ENCODE measurements around the gene SORBS1. TPM values are rescaled to one million over a fixed set of nuclear protein-coding genes. Genes with fewer than 3 reads are reported as not detected.
A peak's percentile ranks its signal among the peaks of the same experiment; 100 is the strongest.

SORBS1 gene
- total RNA-seq, 1 donor from 2014 or later: 416 TPM

DNA sequence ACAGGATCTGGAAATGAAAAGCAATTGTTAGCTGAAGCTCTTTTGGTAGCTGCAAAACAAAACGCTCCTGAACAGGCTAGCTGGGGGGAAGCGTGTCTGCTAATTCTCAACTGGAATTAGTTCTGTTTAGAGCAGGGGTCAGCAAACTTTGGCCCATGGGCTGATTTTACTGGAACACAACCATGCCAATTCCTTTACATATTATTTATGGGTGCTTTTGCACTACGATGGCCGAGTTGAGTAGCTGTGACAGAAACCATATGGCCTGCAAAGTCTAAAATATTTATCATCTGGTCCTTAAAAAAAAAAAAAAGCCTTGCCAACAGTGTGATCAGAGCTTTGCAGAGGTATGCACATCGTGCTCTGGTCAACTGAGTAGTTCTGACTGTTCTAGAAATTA, 162.0 kb downstream of the SORBS1 start:
- no peak for DNase-seq (ENCODE audit: low spot score in 2 of 2)
- TF ChIP-seq, protein P1, sequence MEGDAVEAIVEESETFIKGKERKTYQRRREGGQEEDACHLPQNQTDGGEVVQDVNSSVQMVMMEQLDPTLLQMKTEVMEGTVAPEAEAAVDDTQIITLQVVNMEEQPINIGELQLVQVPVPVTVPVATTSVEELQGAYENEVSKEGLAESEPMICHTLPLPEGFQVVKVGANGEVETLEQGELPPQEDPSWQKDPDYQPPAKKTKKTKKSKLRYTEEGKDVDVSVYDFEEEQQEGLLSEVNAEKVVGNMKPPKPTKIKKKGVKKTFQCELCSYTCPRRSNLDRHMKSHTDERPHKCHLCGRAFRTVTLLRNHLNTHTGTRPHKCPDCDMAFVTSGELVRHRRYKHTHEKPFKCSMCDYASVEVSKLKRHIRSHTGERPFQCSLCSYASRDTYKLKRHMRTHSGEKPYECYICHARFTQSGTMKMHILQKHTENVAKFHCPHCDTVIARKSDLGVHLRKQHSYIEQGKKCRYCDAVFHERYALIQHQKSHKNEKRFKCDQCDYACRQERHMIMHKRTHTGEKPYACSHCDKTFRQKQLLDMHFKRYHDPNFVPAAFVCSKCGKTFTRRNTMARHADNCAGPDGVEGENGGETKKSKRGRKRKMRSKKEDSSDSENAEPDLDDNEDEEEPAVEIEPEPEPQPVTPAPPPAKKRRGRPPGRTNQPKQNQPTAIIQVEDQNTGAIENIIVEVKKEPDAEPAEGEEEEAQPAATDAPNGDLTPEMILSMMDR (IDR thresholded peaks at IDR 0.05): no peak
- H3K9me3 ChIP-seq: no peaks in the 10 kb centered on the region
- H3K4me1 ChIP-seq: peaks cover 0 to 34% of the 10 kb centered on the region in 2 donors
- H3K27ac ChIP-seq: peak overlapping the region; percentile 66 to 89
- no peak overlapping the region for H3K4me3 ChIP-seq
- peaks cover 88 to 94% of the 10 kb centered on the region in 2 donors for H3K36me3 ChIP-seq
- intact Hi-C loops (cut with DNase I): no loop called here
- no peaks in the 10 kb centered on the region for H3K27me3 ChIP-seq

DNA sequence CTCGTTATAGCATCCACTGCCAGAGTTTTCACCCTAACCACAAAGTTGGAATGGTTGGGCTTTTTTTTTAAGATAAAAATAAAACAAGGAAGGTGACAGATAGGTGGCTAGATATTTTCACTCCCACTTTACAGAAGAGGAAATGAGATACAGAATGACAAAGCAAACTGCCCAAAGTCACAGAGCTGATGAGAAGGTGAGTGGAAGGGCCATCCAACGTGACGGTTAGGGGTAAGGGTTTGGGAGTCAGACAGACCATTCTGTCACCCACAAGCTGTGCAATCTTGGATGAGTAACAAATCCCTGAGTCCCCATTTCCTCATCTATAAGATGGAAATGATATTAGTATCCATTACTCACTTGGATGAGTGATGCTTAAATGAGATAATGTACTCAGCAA, 163.4 kb downstream of the SORBS1 start:
- no peaks in the 10 kb centered on the region for H3K27me3 ChIP-seq
- TF ChIP-seq, protein P1 (IDR thresholded peaks at IDR 0.05): no peak
- no peak for DNase-seq (ENCODE audit: low spot score in 2 of 2)

DNA sequence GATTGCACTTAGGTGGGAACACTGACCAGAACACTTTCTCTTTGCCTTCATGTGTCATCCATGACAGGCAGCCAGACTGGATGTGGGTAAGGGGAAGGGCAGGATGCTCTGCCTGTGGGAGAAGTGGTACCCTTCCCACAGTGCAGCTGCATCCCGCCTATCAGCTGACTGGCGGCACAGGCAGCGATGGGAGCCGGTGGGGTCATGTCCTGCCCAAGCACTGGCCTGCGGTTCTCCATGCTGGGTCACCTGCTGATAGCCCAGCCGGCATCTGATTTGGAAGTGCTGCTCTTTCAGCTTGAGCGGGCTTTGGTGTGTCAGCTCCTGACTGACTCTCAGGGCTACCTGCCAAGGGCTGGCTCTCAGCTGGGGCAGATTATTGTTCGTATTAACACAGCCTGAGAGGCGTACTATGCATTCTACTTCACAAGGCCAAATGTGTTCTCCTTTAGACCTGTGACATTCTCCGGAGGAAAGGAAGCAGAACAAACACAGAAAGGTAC, 165.2 kb downstream of the SORBS1 start:
- Histone ChIP-seq H3K4me3 (no peak overlapping the region), H3K9me3 (no peaks in the 10 kb centered on the region), H3K27ac (peak overlapping the region; percentile 47 to 89), H3K36me3 (peaks cover 76 to 84% of the 10 kb centered on the region in 2 donors), H3K4me1 (peaks cover 21 to 61% of the 10 kb centered on the region in 2 donors), H3K27me3 (no peaks in the 10 kb centered on the region)
- intact Hi-C loops (cut with DNase I): no loop called here
- DNase-seq (ENCODE audit: low spot score in 2 of 2): no peak
- TF ChIP-seq, protein P1 (IDR thresholded peaks at IDR 0.05): no peak

More for the DNA sequence above, 163.4 kb downstream of the SORBS1 start:
- H3K27ac ChIP-seq: peak overlapping the region; percentile 66 to 89
- intact Hi-C loops (cut with DNase I): no loop called here
- H3K4me1 ChIP-seq: peaks cover 11 to 43% of the 10 kb centered on the region in 2 donors
- H3K4me3 ChIP-seq: no peak overlapping the region
- peaks cover 81 to 91% of the 10 kb centered on the region in 2 donors for H3K36me3 ChIP-seq
- H3K9me3 ChIP-seq: no peaks in the 10 kb centered on the region

DNA sequence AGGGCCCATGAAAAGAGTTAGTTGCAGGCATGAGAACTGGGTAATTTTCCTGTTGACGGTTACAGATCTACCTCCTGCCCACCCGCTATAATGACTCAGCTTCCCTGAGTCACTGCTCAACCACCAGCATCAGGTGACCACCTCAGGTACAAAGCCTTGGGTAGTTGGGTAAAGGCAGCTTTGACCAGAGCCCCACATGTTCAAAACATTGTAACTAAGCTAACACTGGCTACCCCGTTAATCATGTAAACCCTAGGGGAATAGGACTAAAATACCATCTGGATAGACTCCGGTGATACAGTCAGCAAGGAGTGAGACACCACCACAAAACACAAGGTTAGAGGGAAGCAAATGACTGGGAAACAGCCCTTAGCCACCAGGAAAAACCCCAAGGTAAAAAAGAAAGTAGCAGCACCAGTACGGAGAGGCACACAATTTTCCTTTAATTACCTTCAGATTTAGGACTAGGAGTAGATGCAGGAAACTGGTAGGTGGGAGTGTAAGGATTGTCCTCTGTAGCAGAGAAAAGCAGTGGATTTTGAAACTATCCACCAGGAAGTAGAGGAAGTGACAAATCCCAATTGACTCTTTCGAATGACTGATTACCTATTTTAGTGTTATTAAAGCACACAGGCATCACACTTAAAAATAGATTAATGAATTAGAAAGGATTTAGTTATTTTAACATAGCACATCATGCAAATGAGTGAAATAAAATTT, 166.8 kb downstream of the SORBS1 start:
- H3K36me3 ChIP-seq: peaks cover 68 to 82% of the 10 kb centered on the region in 2 donors
- no peaks in the 10 kb centered on the region for H3K27me3 ChIP-seq
- H3K4me3 ChIP-seq: no peak overlapping the region
- H3K27ac ChIP-seq: peak overlapping the region; percentile 82 to 89
- H3K9me3 ChIP-seq: no peaks in the 10 kb centered on the region
- intact Hi-C loops (cut with DNase I): no loop called here
- TF ChIP-seq, protein P1 (IDR thresholded peaks at IDR 0.05): no peak
- DNase-seq (ENCODE audit: low spot score in 2 of 2): no peak
- H3K4me1 ChIP-seq: peaks cover 36 to 72% of the 10 kb centered on the region in 2 donors

DNA sequence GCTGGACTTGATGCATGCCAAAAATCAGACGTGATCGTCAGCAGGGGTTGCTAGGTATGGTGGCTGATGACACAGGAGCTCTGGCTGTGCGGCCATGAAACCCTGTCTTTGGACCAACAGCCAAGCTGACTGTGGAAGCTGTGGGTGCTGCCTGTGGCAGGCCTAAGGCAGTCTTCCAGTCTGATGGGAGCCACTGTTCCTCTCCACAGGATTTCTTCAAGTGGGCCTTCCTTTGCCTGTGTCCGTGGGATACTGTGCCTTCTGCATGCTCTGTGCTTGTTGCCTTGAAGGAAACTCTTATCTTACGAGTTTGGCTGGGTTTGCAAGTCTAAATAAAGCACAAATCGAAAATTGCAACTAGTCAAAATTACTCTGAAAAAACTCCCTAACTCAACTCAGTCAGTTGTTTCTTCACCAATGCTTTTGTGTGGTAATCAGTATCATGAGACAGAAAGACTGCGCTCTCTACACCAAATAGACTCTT, 168.4 kb downstream of the SORBS1 start:
- peaks cover 52 to 66% of the 10 kb centered on the region in 2 donors for H3K36me3 ChIP-seq
- TF ChIP-seq, protein P1 (IDR thresholded peaks at IDR 0.05): no peak
- H3K4me3 ChIP-seq: no peak overlapping the region
- H3K9me3 ChIP-seq: no peaks in the 10 kb centered on the region
- intact Hi-C loops (cut with DNase I): no loop called here
- H3K27ac ChIP-seq: peak overlapping the region; percentile 82 to 89
- DNase-seq (ENCODE audit: low spot score in 2 of 2): no peak
- H3K27me3 ChIP-seq: no peaks in the 10 kb centered on the region
- H3K4me1 ChIP-seq: peaks cover 41 to 84% of the 10 kb centered on the region in 2 donors

Measured in ascending aorta (tissue), 2 donors.